ENCODE measurements around the gene AARS1.
"Not testable (repeated sequence)": the region's sequence is repeated elsewhere in the genome, so short reads cannot be mapped to it uniquely, and the experiment has no call there.

AARS1 gene

GRCh38 chr16:70224645-70225044 lies 64.7 kb downstream of the AARS1 start:
- not testable (repeated sequence) for DNase-seq (ENCODE audit: low spot score)

- DNase-seq (ENCODE audit: low spot score) = not testable (repeated sequence)
Observed at GRCh38 chr16:70223971-70224513, 65.3 kb downstream of the AARS1 start.

- DNase-seq (ENCODE audit: low spot score) = not testable (repeated sequence)
Observed at GRCh38 chr16:70223216-70223615, 66.1 kb downstream of the AARS1 start.

GRCh38 chr16:70222574-70222973 lies 66.7 kb downstream of the AARS1 start:
- not testable (repeated sequence) for DNase-seq (ENCODE audit: low spot score)

- not testable (repeated sequence) for DNase-seq (ENCODE audit: low spot score)
Observed at GRCh38 chr16:70218586-70218985, 70.7 kb downstream of the AARS1 start.

- not testable (repeated sequence) for DNase-seq (ENCODE audit: low spot score)
Observed at GRCh38 chr16:70206382-70206781, 82.9 kb downstream of the AARS1 start.

- DNase-seq (ENCODE audit: low spot score) = not testable (repeated sequence)
Observed at GRCh38 chr16:70204668-70205405, 84.5 kb downstream of the AARS1 start.

GRCh38 chr16:70204010-70204409 lies 85.3 kb downstream of the AARS1 start:
- not testable (repeated sequence) for DNase-seq (ENCODE audit: low spot score)

GRCh38 chr16:70203508-70203907 lies 85.8 kb downstream of the AARS1 start:
- not testable (repeated sequence) for DNase-seq (ENCODE audit: low spot score)

Data from HuH-7 (cell line).